Liver (tissue), 9 donors: Measurements from ENCODE around the gene SF3B1. TPM values are rescaled to one million over a fixed set of nuclear protein-coding genes. Genes with fewer than 3 reads are reported as not detected.

Experiments used
- DNase-seq: peaks from one replicate; pipeline ENCODE4 v3.0.0-alpha.2; 2017; ENCODE audit warnings: low spot score
- H3K27ac ChIP-seq, 2 donors: one replicate each; pipeline ENCODE4 v1.7.0; 2013; ENCODE audit warnings: inconsistent platforms in 2 of 2, low read length in 2 of 2, control low read depth in 1 of 2, low read depth in 1 of 2, mild to moderate bottlenecking in 1 of 2
- H3K27me3 ChIP-seq, 4 donors: one replicate each; pipeline versions ENCODE4 v1.6.1 to v1.7.0; 2013; ENCODE audit warnings: low read length in 3 of 4, inconsistent platforms in 1 of 4, mild to moderate bottlenecking in 1 of 4, moderate library complexity in 1 of 4; ENCODE audit not compliant: control insufficient read depth in 4 of 4, insufficient read depth in 4 of 4
- H3K36me3 ChIP-seq, 4 donors: one replicate each; pipeline versions ENCODE4 v1.6.1 to v1.7.0; 2013; ENCODE audit warnings: low read length in 3 of 4, mild to moderate bottlenecking in 3 of 4, low read depth in 1 of 4, moderate library complexity in 1 of 4; ENCODE audit not compliant: control insufficient read depth in 4 of 4, insufficient read depth in 3 of 4
- H3K4me1 ChIP-seq, 4 donors: one replicate each; pipeline versions ENCODE4 v1.6.1 to v1.7.0; 2013; ENCODE audit warnings: low read length in 3 of 4, mild to moderate bottlenecking in 3 of 4, moderate library complexity in 1 of 4; ENCODE audit not compliant: control insufficient read depth in 4 of 4, insufficient read depth in 4 of 4
- H3K4me3 ChIP-seq, 3 donors: one replicate each; pipeline versions ENCODE4 v1.6.1 to v1.7.0; 2013; ENCODE audit warnings: low read length in 3 of 3, control low read depth in 1 of 3, low read depth in 1 of 3, mild to moderate bottlenecking in 1 of 3
- H3K9ac ChIP-seq, 2 donors: one replicate each; pipeline ENCODE4 v1.7.0; 2013; ENCODE audit warnings: low read length in 2 of 2, mild to moderate bottlenecking in 2 of 2, moderate library complexity in 2 of 2, control low read depth in 1 of 2, low read depth in 1 of 2
- H3K9me3 ChIP-seq, 4 donors: one replicate each; pipeline versions ENCODE4 v1.6.1 to v1.7.0; 2013; ENCODE audit warnings: low read length in 3 of 4; ENCODE audit not compliant: control insufficient read depth in 4 of 4
- EGR1 ChIP-seq, 2 donors: IDR thresholded peaks; 2 replicates each; pipeline ENCODE4 v1.6.1; 2016 to 2018; ENCODE audit warnings: antibody characterized with exemption in 2 of 2, low read depth in 2 of 2
- FOXA1 ChIP-seq: IDR thresholded peaks from 2 replicates; pipeline ENCODE4 v1.6.1; 2016; ENCODE audit warnings: antibody characterized with exemption
- GABPA ChIP-seq, 2 donors: IDR thresholded peaks in 1 of 2; conservative IDR thresholded peaks in 1 of 2; 2 replicates each; pipeline ENCODE4 v1.6.1; 2016; ENCODE audit warnings: antibody characterized with exemption in 2 of 2, mild to moderate bottlenecking in 1 of 2, moderate library complexity in 1 of 2
- HNF4A ChIP-seq, 2 donors: conservative IDR thresholded peaks; 2 replicates each; pipeline ENCODE4 v1.6.1; 2016; ENCODE audit warnings: antibody characterized with exemption in 2 of 2, mild to moderate bottlenecking in 2 of 2
- HNF4G ChIP-seq: IDR thresholded peaks from 2 replicates; pipeline ENCODE4 v1.6.1; 2016; ENCODE audit warnings: antibody characterized with exemption
- JUND ChIP-seq, 2 donors: IDR thresholded peaks; 2 replicates each; pipeline ENCODE4 v1.6.1; 2016; ENCODE audit warnings: antibody characterized with exemption in 2 of 2
- NR2F2 ChIP-seq: IDR thresholded peaks from 2 replicates; pipeline ENCODE4 v1.6.1; 2016; ENCODE audit warnings: antibody characterized with exemption
- RAD21 ChIP-seq, 2 donors: IDR thresholded peaks; 2 replicates each; pipeline ENCODE4 v1.6.1; 2016; ENCODE audit warnings: antibody characterized with exemption in 2 of 2, mild to moderate bottlenecking in 2 of 2
- RXRA ChIP-seq, 2 donors: IDR thresholded peaks; 2 replicates each; pipeline ENCODE4 v1.6.1; 2017 to 2018; ENCODE audit warnings: antibody characterized with exemption in 2 of 2, mild to moderate bottlenecking in 1 of 2
- SP1 ChIP-seq: IDR thresholded peaks from 2 replicates; pipeline ENCODE4 v1.6.1; 2018; ENCODE audit warnings: antibody characterized with exemption, mild to moderate bottlenecking
- TAF1 ChIP-seq: conservative IDR thresholded peaks from 2 replicates; pipeline ENCODE4 v1.6.1; 2016; ENCODE audit warnings: antibody characterized with exemption, mild to moderate bottlenecking
- YY1 ChIP-seq: IDR thresholded peaks from 2 replicates; pipeline ENCODE4 v1.6.1; 2016; ENCODE audit warnings: antibody characterized with exemption, mild to moderate bottlenecking
- WGBS: extraction: QIAGEN DNeasy Blood & Tissue Kit; methylation state at CpG from one replicate; pipeline ENCODE4 v1.1.7; 2013; 5-methylcytosine and 5-hydroxymethylcytosine counted together
- polyA plus RNA-seq, 2 donors: library from polyadenylated mRNA; stranded (reverse) in 1 of 2; unstranded in 1 of 2; fragments of 200-250 nt in 1 of 2; fragments of >200 nt in 1 of 2; fragmentation: Nextera tagmentation in 1 of 2; extraction: Ambion mirVana in 1 of 2; gene quantifications; one replicate each; pipeline versions ENCODE4 v1.2.1 to v1.2.3, GENCODE V29; 2013 to 2015
- total RNA-seq, 2 donors: library from RNA; depleted of rRNA; stranded (reverse); fragments of >200 nt; gene quantifications; one replicate each; pipeline ENCODE4 v1.2.3, GENCODE V29; 2014
- TF ChIP-seq, protein P1 (sequence below): fragments of 150-350 bp; IDR thresholded peaks from 2 replicates; pipeline ENCODE4 v1.5.1; 2017; ENCODE audit warnings: improper control_type of control experiment, low read depth, low read length; ENCODE audit not compliant: missing input control
- TF ChIP-seq, protein P2 (sequence below): IDR thresholded peaks from 2 replicates; pipeline ENCODE4 v1.6.1; 2016; ENCODE audit warnings: antibody characterized with exemption, mild to moderate bottlenecking
- TF ChIP-seq, protein P3 (sequence below): IDR thresholded peaks from 2 replicates; pipeline ENCODE4 v1.6.1; 2016; ENCODE audit warnings: antibody characterized with exemption
- TF ChIP-seq, protein P4 (sequence below): IDR thresholded peaks from 2 replicates; pipeline ENCODE4 v1.6.1; 2016; ENCODE audit warnings: antibody characterized with exemption
- donor health status: healthy.
- donor health status: healthy.
- donor health status: healthy.
- donor health status: healthy.
- donor health status: healthy.

Gene SF3B1
- total and polyA plus RNA-seq, 4 donors = 44.1 to 180 (median 139) TPM

DNA sequence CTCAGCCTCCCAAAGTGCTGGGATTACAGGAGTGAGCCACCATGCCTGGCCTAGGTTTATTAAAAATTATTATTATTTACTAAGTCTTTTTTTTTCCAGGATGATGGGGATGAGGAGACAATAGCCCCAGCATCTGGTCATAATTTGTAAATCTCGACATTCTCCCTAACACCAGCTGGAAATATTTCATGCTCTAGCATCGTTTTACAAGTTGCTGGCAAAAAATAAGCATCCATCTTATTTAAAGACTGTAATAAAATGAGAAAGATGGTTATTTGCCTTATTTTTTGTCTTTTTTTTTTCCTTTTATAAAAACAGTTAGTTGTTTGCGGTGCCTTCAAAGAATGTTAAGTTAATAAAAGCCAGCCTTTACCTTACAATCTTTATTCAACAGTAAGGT lies 56.7 kb downstream of the SF3B1 start (continued):
- TF ChIP-seq, protein P1, sequence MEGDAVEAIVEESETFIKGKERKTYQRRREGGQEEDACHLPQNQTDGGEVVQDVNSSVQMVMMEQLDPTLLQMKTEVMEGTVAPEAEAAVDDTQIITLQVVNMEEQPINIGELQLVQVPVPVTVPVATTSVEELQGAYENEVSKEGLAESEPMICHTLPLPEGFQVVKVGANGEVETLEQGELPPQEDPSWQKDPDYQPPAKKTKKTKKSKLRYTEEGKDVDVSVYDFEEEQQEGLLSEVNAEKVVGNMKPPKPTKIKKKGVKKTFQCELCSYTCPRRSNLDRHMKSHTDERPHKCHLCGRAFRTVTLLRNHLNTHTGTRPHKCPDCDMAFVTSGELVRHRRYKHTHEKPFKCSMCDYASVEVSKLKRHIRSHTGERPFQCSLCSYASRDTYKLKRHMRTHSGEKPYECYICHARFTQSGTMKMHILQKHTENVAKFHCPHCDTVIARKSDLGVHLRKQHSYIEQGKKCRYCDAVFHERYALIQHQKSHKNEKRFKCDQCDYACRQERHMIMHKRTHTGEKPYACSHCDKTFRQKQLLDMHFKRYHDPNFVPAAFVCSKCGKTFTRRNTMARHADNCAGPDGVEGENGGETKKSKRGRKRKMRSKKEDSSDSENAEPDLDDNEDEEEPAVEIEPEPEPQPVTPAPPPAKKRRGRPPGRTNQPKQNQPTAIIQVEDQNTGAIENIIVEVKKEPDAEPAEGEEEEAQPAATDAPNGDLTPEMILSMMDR = no peak
- no peak for TF ChIP-seq YY1
- no peak for TF ChIP-seq NR2F2
- TF ChIP-seq RXRA (IDR thresholded peaks at IDR 0.05) = no peak
- no peak for TF ChIP-seq TAF1
- no peak for TF ChIP-seq SP1
- TF ChIP-seq HNF4G = no peak

DNA sequence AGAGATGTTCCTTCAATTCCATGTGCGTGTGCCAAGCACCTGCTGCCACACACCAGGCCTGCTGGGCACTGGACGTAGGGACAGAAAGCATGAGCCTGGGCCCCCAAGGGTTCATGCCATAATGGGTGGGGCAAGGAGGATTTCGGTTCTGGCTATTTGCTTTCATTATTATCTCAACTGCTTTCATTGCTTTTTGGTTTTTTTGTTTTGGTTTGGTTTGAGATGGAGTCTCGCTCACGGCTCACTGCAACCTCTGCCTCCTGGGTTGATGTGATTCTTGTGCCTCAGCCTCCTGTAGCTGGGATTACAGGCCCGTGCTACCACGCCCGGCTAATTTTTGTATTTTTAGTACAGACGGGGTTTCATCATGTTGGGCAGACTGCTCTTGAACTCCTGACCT lies 57.2 kb downstream of the SF3B1 start:
- TF ChIP-seq, protein P2, sequence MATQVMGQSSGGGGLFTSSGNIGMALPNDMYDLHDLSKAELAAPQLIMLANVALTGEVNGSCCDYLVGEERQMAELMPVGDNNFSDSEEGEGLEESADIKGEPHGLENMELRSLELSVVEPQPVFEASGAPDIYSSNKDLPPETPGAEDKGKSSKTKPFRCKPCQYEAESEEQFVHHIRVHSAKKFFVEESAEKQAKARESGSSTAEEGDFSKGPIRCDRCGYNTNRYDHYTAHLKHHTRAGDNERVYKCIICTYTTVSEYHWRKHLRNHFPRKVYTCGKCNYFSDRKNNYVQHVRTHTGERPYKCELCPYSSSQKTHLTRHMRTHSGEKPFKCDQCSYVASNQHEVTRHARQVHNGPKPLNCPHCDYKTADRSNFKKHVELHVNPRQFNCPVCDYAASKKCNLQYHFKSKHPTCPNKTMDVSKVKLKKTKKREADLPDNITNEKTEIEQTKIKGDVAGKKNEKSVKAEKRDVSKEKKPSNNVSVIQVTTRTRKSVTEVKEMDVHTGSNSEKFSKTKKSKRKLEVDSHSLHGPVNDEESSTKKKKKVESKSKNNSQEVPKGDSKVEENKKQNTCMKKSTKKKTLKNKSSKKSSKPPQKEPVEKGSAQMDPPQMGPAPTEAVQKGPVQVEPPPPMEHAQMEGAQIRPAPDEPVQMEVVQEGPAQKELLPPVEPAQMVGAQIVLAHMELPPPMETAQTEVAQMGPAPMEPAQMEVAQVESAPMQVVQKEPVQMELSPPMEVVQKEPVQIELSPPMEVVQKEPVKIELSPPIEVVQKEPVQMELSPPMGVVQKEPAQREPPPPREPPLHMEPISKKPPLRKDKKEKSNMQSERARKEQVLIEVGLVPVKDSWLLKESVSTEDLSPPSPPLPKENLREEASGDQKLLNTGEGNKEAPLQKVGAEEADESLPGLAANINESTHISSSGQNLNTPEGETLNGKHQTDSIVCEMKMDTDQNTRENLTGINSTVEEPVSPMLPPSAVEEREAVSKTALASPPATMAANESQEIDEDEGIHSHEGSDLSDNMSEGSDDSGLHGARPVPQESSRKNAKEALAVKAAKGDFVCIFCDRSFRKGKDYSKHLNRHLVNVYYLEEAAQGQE = no peak
- TF ChIP-seq TAF1 (no peak), EGR1 (IDR thresholded peaks at IDR 0.05; ENCODE audit: low read depth in 2 of 2) (no peak), RAD21 (IDR thresholded peaks at IDR 0.05) (no peak), JUND (IDR thresholded peaks at IDR 0.05) (no peak), YY1 (no peak)
- H3K36me3 ChIP-seq = no peaks in the 10 kb centered on the region
- peaks cover 0 to 3% (median 0%) of the 10 kb centered on the region in 4 donors for H3K4me1 ChIP-seq
- no peak for DNase-seq
- H3K27ac ChIP-seq = no peak overlapping the region
- WGBS = 87% methylated on average over 9 of the region's 9 CpGs
- H3K9me3 ChIP-seq = no peaks in the 10 kb centered on the region
- H3K9ac ChIP-seq = no peak overlapping the region
- no peaks in the 10 kb centered on the region for H3K27me3 ChIP-seq
- H3K4me3 ChIP-seq = no peak overlapping the region

DNA sequence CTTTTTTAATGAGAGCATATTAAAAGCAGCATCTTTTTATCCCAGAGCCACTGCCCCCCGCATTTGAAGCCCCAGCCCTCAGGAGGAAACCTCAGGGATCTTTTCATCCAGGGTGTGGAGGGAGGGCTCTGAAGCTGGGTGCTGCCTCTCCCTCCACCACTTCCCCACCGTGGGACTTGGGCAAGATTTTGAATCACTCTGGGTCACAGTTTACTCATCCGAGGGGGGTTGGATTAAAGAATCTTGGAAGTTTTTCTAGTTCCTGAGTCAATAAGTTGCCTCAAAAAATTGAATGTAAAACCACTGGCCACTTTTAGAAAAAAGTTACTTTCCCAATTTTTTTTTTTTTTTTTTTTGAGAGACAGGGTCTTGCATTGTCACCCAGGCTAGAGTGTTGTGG lies 62.2 kb downstream of the SF3B1 start:
- DNase-seq = no peak
- no peaks in the 10 kb centered on the region for H3K9me3 ChIP-seq
- H3K9ac ChIP-seq = no peak overlapping the region
- TF ChIP-seq SP1 = no peak
- TF ChIP-seq, protein P3, sequence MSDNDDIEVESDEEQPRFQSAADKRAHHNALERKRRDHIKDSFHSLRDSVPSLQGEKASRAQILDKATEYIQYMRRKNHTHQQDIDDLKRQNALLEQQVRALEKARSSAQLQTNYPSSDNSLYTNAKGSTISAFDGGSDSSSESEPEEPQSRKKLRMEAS = no peak
- TF ChIP-seq TAF1 = no peak
- no peak for TF ChIP-seq GABPA (IDR thresholded peaks at IDR 0.05 in 1 of 2, conservative IDR thresholded peaks at IDR 0.05 in 1 of 2)
- TF ChIP-seq, protein P1 = no peak
- no peak for TF ChIP-seq HNF4A (conservative IDR thresholded peaks at IDR 0.05)
- TF ChIP-seq, protein P2 = no peak
- TF ChIP-seq, protein P4, sequence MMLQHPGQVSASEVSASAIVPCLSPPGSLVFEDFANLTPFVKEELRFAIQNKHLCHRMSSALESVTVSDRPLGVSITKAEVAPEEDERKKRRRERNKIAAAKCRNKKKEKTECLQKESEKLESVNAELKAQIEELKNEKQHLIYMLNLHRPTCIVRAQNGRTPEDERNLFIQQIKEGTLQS = no peak
- no peak for TF ChIP-seq HNF4G
- TF ChIP-seq RAD21 (IDR thresholded peaks at IDR 0.05) = no peak
- TF ChIP-seq FOXA1 = no peak
- no peak for TF ChIP-seq RXRA (IDR thresholded peaks at IDR 0.05)
- no peak for TF ChIP-seq NR2F2
- H3K4me1 ChIP-seq = no peaks in the 10 kb centered on the region
- WGBS = 66% methylated on average over 3 of the region's 3 CpGs
- no peak overlapping the region for H3K27ac ChIP-seq
- H3K4me3 ChIP-seq = no peak overlapping the region
- no peaks in the 10 kb centered on the region for H3K27me3 ChIP-seq
- no peaks in the 10 kb centered on the region for H3K36me3 ChIP-seq
